GM12878 (cell line): ENCODE results near the gene GEMIN5. TPM values are rescaled to one million over a fixed set of nuclear protein-coding genes. Genes with fewer than 3 reads are reported as not detected.
A peak's percentile ranks its signal among the peaks of the same experiment; 100 is the strongest.

ENCODE experiments used
- BCL3 ChIP-seq: IDR thresholded peaks from 2 replicates; pipeline ENCODE4 v1.6.1; 2011; ENCODE audit warnings: borderline replicate concordance, low read depth, mild to moderate bottlenecking, moderate library complexity, low read length; ENCODE audit not compliant: insufficient read depth, poor library complexity, severe bottlenecking
- BHLHE40 ChIP-seq, 2 experiments: fragments of 450-650 bp in 1 of 2; IDR thresholded peaks; 2 replicates each; pipeline ENCODE4 v1.6.1; 2011 to 2017; ENCODE audit warnings: low read depth in 2 of 2, borderline replicate concordance in 1 of 2, improper control_type of control experiment in 1 of 2, low read length in 1 of 2, mild to moderate bottlenecking in 1 of 2
- CHD4 ChIP-seq: fragments of 200-600 bp; sonication (generic); IDR thresholded peaks from 2 replicates; pipeline ENCODE4 v1.6.1; 2016; ENCODE audit warnings: mild to moderate bottlenecking
- EGR1 ChIP-seq, 2 experiments: IDR thresholded peaks; 1 replicate in 1 of 2; 2 replicates in 1 of 2; pipeline ENCODE4 v1.6.1; 2011 to 2012; ENCODE audit warnings: low read depth in 2 of 2, low read length in 2 of 2, borderline replicate concordance in 1 of 2, mild to moderate bottlenecking in 1 of 2, moderate library complexity in 1 of 2
- ELK1 ChIP-seq: IDR thresholded peaks from 2 replicates; pipeline ENCODE4 v1.6.1; 2012; ENCODE audit warnings: low read depth, low read length, improper control_type of control experiment
- EP300 ChIP-seq, 2 experiments: fragments of 150-350 bp in 1 of 2; IDR thresholded peaks; 2 replicates each; pipeline ENCODE4 v1.6.1; 2011 to 2012; ENCODE audit warnings: low read depth in 2 of 2, low read length in 2 of 2, borderline replicate concordance in 1 of 2, improper control_type of control experiment in 1 of 2, inconsistent platforms in 1 of 2; ENCODE audit not compliant: control insufficient read depth in 1 of 2
- IRF3 ChIP-seq: fragments of 450-650 bp; IDR thresholded peaks from 2 replicates; pipeline ENCODE4 v1.6.1; 2014; ENCODE audit warnings: mild to moderate bottlenecking
- IRF4 ChIP-seq: IDR thresholded peaks from 2 replicates; pipeline ENCODE4 v1.6.1; 2011; ENCODE audit warnings: low read depth, low read length
- MEF2B ChIP-seq: fragments of 450-650 bp; IDR thresholded peaks from 2 replicates; pipeline ENCODE4 v1.6.1; 2018; ENCODE audit warnings: mild to moderate bottlenecking, moderate library complexity; ENCODE audit not compliant: partially characterized antibody, poor library complexity, severe bottlenecking
- MLLT1 ChIP-seq: fragments of 450-650 bp; IDR thresholded peaks from 2 replicates; pipeline ENCODE4 v1.6.1; 2016; ENCODE audit warnings: mild to moderate bottlenecking
- NRF1 ChIP-seq: conservative IDR thresholded peaks from 2 replicates; pipeline ENCODE4 v1.6.1; 2011; ENCODE audit warnings: mild to moderate bottlenecking, low read depth, low read length, improper control_type of control experiment
- PAX5 ChIP-seq: IDR thresholded peaks from 2 replicates; pipeline ENCODE4 v1.6.1; 2011; ENCODE audit warnings: low read depth, low read length, borderline replicate concordance
- RAD21 ChIP-seq: IDR thresholded peaks from 2 replicates; pipeline ENCODE4 v1.6.1; 2011; ENCODE audit warnings: mild to moderate bottlenecking, low read depth, low read length, moderate library complexity; ENCODE audit not compliant: insufficient read depth
- SKIL ChIP-seq: fragments of 450-650 bp; IDR thresholded peaks from 2 replicates; pipeline ENCODE4 v1.6.1; 2017; ENCODE audit warnings: mild to moderate bottlenecking, low read depth, inconsistent platforms; ENCODE audit not compliant: poor library complexity, severe bottlenecking
- TAF1 ChIP-seq: IDR thresholded peaks from 2 replicates; pipeline ENCODE4 v1.6.1; 2011; ENCODE audit warnings: mild to moderate bottlenecking, low read depth, low read length, borderline replicate concordance
- TCF3 ChIP-seq: IDR thresholded peaks from 2 replicates; pipeline ENCODE4 v1.6.1; 2012; ENCODE audit warnings: low read depth, mild to moderate bottlenecking, low read length, borderline replicate concordance; ENCODE audit not compliant: insufficient read depth
- USF1 ChIP-seq: IDR thresholded peaks from 2 replicates; pipeline ENCODE4 v1.6.1; 2011; ENCODE audit warnings: borderline replicate concordance, low read depth, mild to moderate bottlenecking, moderate library complexity, mixed read lengths, low read length; ENCODE audit not compliant: insufficient read depth; ENCODE audit errors: extremely low read length
- ZNF207 ChIP-seq: fragments of 450-650 bp; IDR thresholded peaks from 2 replicates; pipeline ENCODE4 v1.6.1; 2014; ENCODE audit warnings: antibody characterized with exemption, mild to moderate bottlenecking, borderline replicate concordance
- polyA plus RNA-seq, 11 experiments: library from polyadenylated mRNA; depleted of rRNA in 4 of 11; unstranded in 6 of 11; stranded (reverse) in 5 of 11; fragments of >200 nt; fragmentation: Nextera tagmentation in 4 of 11; fragmentation: Illumina TruSeq in 1 of 11; extraction: Ambion mirVana in 4 of 11; extraction: Trizol in 1 of 11; gene quantifications; 1 replicate in 1 of 11; 2 replicates in 10 of 11; pipeline versions ENCODE4 v1.2.1 to v1.2.3, GENCODE V29; 2011 to 2016; ENCODE audit warnings: inconsistent platforms in 2 of 11, missing spikeins in 2 of 11, low read depth in 1 of 11
- total RNA-seq, 4 experiments: library from RNA; depleted of rRNA in 3 of 4; stranded (reverse); fragments of >200 nt in 3 of 4; fragmentation: Illumina TruSeq in 1 of 4; extraction: Trizol in 1 of 4; gene quantifications; 2 replicates each; pipeline versions ENCODE4 v1.2.1 to v1.2.3, GENCODE V29; 2013 to 2021

Gene GEMIN5
- total and polyA plus RNA-seq, 10 of the 15 experiments (the other 5 are each of a cell fraction or from before 2014, with no cell fraction given) = 6.3 to 29.8 (median 23.3) TPM

- TF ChIP-seq PAX5 (0 out of 2 replicates have a peak, but pooled peaks have one; percentile 3), EP300 (IDR thresholded peaks at IDR 0.05; ENCODE audit: borderline replicate concordance in 1 of 2, control insufficient read depth in 1 of 2, low read depth in 2 of 2, low read length in 2 of 2) (peak in 1 of 2 experiments; percentile 8; a peak in 1 of 4 replicates), TCF3 (no peak), NRF1 (no peak), MEF2B (no peak), CHD4 (no peak), TAF1 (no peak), SKIL (peak; percentile 24), ELK1 (no peak; the same call in 1 of the 2 replicates), MLLT1 (no peak), IRF3 (0 out of 2 replicates have a peak, but pooled peaks have one; percentile 33), EGR1 (IDR thresholded peaks at IDR 0.05; ENCODE audit: borderline replicate concordance in 1 of 2, low read depth in 2 of 2, low read length in 2 of 2) (peak in 1 of 2 experiments; percentile 49; a peak in 2 of 3 replicates), ZNF207 (peak; percentile 56; the same call in 1 of the 2 replicates), USF1 (no peak), IRF4 (no peak), RAD21 (no peak), BCL3 (no peak), BHLHE40 (IDR thresholded peaks at IDR 0.05; ENCODE audit: borderline replicate concordance in 1 of 2, low read depth in 2 of 2, low read length in 1 of 2) (peak in 1 of 2 experiments; percentile 4; a peak in 1 of 4 replicates)
Measured at GRCh38 chr5:154857530-154858296, 80.3 kb downstream of the GEMIN5 start (continued).
